WI38 (cell line): ENCODE data around the gene TAS1R3.

ENCODE experiments used
- H3K4me3 ChIP-seq: 2 replicates; pipeline ENCODE4 v1.5.1; 2011; ENCODE audit warnings: low read depth, mild to moderate bottlenecking, control low read depth, low read length
- TF ChIP-seq, protein P1 (sequence below): IDR thresholded peaks from 2 replicates; pipeline ENCODE4 v1.5.1; 2012; ENCODE audit warnings: low read depth, mild to moderate bottlenecking, control low read depth, low read length

TAS1R3 gene

DNA sequence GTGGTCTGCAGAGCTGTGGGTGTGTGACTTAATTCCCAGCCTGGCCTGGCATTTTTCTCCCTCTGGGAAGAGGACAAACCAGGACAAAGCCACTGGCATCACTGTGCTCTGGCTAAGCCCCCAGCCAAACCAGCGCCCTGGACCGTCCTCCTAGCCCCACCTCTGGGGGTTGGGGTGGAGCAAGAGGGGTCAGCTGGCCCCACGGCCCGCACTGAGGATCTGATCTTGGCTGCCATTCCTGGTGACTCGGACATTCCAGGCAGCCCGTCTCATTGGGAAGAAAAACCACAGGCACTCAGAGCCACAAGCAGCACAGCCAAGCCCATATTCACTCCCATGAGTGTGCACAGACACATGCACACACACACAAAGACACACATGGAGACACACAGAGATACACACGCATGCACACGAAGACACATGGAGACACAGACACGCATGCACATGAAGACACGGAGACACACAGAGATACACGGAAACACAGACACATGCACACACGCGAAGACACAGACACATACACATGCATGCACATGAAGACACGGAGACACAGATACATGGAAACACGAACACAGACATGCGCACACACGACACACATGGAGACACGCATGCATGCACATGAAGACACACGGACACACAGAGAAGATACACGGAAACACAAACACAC, 29.6 kb downstream of the TAS1R3 start:
- TF ChIP-seq, protein P1, sequence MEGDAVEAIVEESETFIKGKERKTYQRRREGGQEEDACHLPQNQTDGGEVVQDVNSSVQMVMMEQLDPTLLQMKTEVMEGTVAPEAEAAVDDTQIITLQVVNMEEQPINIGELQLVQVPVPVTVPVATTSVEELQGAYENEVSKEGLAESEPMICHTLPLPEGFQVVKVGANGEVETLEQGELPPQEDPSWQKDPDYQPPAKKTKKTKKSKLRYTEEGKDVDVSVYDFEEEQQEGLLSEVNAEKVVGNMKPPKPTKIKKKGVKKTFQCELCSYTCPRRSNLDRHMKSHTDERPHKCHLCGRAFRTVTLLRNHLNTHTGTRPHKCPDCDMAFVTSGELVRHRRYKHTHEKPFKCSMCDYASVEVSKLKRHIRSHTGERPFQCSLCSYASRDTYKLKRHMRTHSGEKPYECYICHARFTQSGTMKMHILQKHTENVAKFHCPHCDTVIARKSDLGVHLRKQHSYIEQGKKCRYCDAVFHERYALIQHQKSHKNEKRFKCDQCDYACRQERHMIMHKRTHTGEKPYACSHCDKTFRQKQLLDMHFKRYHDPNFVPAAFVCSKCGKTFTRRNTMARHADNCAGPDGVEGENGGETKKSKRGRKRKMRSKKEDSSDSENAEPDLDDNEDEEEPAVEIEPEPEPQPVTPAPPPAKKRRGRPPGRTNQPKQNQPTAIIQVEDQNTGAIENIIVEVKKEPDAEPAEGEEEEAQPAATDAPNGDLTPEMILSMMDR = no peak
- no peak overlapping the region for H3K4me3 ChIP-seq

DNA sequence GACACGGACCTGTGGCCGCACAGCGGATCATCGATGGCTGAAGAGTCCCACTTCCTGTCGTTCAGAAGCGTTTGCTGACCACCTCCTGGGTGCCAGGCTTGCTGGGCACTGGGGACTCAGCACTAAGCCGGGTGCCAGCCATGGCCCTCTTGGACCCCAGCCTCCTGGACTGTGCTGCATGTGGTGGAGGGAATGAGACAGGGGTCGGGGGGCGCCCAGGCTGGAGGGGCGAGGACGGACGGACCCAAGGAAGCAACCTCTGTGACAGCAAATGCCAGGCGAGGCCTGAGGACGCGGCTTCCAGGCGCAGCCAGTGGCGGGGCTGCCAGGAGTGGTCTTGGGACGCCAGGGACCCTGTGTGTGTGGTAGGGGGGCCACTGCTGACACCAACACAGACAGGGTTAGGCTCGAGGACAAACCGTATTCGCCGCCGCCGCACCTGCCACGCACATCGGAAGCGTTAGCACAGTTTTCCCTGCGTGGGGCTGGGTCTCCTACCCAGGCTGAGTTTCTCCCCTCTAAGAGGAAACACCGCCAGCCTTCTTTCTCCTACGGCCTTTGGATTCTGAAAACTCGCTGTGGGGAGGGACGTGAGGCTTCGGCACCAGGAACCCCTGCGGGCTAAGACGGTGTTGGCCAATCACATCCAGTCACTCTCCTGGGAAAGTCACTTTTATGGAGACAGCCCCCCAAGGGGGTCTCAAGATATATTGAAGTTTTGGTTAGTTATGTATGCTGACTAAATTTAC, 30.3 kb downstream of the TAS1R3 start:
- no peak overlapping the region for H3K4me3 ChIP-seq
- TF ChIP-seq, protein P1 = no peak

DNA sequence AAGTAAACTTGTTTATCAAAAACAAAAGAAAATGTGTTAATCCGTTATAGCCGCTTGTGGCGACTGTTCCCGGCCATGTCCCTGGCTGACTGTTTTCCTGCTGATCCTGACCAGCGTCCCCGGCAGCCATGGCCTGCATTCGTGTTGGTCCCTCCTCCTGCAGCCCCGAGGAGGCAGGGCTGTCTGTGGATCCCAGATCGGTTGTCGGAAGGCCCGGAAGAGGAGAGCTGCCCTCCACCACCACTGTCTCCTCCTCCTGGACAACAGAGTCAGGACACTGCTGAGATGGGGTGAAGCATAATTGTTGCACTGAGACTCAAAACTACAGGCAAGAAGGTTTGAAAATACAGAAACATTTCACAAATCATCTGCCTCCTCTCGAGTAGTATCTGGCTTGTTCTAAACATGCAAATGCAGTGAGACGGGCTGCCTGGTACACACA, 30.9 kb downstream of the TAS1R3 start:
- TF ChIP-seq, protein P1 = no peak
- no peak overlapping the region for H3K4me3 ChIP-seq

DNA sequence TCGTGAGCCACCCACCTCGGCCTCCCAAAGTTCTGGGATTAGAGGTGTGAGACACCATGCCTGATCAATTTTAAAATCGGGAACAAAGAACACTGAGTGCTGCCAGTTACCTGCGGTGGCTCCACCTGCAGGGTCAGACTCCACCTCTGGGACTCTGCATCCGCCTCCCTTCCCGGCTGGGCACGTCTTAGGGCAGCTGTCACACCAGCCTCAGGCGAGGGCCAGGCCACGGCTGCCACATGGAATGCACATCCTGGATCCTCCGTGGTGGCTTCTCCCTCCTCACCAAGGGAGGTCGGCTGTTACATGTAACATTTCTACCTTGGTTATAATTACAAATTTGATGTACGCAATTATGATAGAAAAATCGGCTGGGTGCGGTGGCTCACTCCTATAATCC, 33.2 kb downstream of the TAS1R3 start:
- no peak overlapping the region for H3K4me3 ChIP-seq
- TF ChIP-seq, protein P1 = no peak

DNA sequence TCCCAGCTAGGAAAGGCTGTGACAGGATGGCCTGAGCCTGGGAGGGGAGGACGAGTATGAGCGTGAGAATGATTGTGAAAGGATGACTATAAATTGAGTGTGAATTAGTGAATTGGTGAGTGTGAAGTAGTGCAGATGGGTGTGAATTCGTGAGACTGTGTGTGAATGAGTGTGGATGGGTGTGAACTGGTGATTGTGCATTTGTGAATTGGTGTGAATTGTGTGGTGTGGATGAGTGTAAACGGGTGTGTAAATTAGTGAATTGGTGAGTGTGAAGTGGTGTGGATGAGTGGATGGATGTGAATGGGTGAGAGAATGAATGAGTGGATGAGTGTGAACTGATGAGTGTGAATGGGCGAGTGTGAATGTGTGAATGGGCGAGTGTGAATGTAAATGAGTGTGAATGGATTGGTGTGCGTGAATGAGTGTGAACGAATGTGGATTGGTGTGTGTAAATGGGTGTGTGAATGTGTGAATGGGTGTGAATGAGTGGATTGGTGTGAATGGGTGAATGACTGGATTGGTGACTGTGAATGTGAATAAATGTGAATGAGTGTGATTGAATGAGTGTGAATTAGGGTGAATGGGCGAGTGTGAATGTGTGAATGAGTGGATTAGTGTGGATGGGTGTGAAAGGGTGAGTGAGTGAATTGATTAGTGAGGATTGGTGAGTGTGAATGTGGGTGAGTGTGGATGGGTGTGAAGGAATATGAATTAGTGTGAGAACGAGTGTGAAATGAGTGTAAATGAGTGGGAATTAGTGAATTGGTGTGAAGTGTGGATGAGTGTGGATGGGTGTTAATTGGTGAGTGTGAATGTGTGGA, 35.0 kb downstream of the TAS1R3 start:
- TF ChIP-seq, protein P1 = no peak
- no peak overlapping the region for H3K4me3 ChIP-seq

DNA sequence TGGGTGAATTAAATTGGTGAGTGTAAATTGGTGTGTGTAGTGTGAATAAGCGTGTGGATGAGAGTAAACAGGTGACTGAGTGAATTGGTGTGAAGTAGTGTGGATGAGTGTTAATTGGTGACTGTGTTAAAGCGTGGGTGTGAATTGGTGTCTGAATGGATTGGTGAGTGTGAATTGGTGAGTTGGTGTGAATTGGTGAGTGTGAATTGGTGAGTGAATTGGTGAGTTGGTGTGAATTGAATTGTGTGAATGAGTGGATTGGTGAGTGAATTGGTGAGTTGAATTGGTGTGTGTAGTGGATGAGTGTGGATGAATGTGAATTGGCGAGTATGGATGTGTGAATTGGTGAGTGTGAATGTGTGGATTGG, 35.6 kb downstream of the TAS1R3 start:
- TF ChIP-seq, protein P1 = no peak
- no peak overlapping the region for H3K4me3 ChIP-seq
